GM19328 (cell line): ENCODE results near the gene CCDC60.

Source experiments
- ATAC-seq: cut with Tn5 transposase; IDR thresholded peaks from one replicate; pipeline ENCODE4 v1.9.1; 2021; ENCODE audit warnings: mild to moderate bottlenecking, moderate library complexity; ENCODE audit not compliant: unreplicated experiment

The CCDC60 gene

DNA sequence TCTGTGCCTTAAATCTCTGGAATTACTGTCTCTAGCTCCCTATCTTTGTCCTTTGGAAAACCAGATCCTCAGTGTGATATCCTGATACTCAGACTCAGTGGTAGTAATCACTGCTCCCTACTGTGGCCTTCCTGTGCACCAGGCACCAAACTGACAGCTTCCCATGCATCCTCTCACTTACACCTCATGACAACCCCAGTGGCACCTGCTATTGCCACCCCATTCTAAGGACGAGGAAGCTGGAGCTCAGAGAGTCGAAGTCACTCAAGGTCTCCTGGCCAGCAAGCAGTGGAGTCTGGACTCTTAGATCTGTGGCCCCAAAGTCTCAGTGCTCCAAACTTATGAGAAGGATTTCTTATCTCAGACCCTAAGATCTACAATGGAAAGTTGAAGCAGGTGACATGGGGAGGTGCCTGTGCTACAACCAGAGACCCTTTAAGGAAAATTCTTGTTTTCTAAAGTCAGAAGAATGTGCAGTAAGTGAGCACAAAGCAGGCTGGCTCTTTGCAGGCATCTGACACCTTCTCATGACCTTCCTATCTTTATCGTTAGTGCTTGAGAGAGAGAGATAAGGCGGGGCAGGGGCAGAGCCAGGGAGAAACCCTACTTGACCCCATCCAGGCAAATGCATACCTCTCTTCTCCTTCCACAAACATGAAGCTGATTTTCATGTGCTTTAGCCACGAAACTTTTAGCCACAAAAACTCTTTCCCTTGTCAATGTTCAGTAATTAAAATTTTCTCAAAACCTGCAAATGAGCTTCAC is 47.1 kb downstream of the CCDC60 start:
- no peak for ATAC-seq

DNA sequence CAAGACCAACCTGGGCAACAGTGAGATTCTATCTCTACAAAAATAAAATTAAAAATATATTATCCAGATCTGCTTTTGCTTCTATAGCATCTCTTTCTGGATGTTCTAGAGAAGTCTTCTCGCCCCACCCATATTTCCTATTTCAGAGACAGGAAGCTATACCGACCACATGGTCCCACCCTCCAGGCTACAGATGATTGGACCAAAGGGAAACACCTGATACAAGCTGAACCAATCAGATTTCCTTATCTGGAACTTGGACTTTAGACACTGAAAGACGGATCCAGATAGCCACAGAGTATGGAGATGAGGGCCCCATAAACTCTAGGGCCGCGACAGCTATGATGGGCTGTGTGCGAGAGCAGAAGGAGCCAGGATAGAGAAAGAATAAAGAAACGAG is 48.7 kb downstream of the CCDC60 start:
- ATAC-seq = no peak

DNA sequence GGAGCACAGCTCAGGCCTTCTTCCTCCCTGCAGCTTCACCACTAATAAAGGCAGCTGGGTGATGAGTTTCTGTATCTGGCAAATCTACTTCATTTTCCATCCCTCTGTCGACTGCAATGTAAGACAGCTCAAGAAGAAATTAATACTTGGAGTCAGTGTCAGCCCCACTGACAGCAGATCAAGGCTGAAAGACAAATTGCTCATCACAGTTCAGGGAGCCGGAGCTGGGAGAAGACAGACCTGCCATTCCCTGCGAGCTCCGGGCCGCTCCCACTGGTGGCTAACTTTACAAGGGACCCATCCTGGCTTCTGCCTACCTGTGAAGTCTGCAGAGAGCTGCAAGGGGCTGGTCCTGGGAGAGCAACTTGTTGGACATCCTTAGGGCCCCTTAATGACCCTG is 49.8 kb downstream of the CCDC60 start:
- ATAC-seq = no peak

DNA sequence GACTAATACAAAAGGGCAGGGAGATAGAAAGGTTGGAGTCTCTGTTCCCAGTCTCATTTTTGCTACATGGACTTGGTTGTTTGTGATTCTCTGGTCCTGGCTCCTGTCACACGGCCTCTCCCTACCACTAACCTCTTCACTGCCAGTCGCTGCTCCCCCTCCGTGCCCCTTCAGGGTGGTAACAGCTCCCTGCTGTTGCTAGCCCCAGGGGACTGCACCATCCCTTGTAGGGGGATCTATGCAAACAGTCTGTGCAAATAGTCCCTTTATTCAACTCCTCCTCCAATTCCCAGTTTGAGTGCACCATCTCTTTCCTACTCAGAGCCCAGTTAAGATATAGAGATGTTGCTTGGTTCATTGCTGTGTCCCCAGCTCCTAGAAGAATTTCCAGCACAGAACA is 51.1 kb downstream of the CCDC60 start:
- ATAC-seq = no peak

DNA sequence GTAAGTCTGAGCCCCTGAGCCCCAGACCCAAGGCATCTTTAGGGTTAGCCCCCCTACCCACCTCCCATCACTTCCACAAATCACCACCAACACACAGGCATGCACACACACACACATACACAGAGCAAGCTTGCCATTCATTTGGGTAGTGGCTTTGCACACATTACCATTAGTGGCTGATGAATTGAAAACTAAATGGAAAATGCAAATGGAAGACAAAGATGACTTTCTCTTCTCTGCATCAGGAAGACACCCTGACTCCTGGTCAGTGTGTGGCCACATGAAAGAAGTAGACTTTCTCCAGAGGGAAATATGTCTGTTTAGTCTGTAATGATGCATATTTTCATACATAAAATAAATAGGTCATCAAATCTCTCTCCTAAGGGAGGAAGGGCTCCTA is 55.2 kb downstream of the CCDC60 start:
- no peak for ATAC-seq

DNA sequence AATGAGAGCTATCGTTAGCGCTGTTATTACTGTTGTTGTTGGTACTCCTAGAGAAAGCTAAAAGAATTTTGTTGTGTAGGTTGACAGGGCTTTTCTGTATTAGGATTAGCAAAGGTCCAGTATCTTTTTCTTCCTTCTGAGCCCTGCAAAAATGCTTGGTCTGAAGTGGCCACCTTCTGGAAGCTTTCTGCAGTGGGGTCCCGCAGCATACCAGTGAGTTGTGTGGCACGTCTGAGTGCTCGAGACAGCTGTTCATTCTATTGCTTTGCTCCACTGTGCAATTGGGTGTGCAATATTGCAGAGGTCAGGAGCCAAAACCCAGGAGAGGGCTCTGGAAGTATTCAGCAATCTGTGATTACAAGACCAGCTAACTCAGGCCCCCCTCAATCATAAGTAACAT is 57.1 kb downstream of the CCDC60 start:
- ATAC-seq = no peak

DNA sequence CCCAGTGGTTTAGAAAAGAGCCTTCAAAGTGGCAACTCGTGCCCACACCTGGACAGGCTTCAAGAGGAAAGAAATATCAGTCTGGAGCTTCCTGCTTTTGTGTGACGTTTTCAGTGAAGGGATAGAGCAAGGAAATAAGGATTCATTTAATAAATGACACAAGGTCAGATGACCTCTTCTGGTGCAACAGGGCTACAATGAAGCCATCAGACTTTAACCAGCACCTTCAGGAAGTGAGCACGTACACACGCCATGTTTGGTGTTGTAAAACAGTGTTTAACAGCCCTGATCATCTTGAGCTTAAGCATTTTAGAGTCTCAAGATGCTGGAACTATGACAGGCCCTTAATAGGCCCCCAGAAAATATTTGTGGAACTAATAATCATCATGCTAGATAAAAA is 59.1 kb downstream of the CCDC60 start:
- no peak for ATAC-seq

DNA sequence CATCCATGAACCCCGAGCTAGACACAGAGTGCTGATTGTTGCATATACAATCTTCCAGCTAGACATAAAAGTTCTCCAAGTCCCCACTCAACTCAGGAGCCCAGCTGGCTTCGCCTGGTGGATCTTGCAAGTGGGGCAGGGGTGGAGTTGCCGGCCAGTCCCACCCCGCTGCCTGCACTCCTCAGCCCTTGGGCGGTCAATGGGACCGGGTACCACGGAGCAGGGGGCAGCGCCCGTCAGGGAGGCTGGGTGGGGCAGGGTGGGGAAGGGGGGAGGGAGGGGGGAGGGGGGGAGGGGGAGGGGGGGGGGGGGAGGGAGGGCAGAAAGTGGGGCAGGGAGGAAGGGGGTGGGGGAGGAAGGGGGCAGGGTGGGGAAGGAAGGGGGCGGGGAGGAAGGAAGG is 63.0 kb downstream of the CCDC60 start:
- no peak for ATAC-seq

DNA sequence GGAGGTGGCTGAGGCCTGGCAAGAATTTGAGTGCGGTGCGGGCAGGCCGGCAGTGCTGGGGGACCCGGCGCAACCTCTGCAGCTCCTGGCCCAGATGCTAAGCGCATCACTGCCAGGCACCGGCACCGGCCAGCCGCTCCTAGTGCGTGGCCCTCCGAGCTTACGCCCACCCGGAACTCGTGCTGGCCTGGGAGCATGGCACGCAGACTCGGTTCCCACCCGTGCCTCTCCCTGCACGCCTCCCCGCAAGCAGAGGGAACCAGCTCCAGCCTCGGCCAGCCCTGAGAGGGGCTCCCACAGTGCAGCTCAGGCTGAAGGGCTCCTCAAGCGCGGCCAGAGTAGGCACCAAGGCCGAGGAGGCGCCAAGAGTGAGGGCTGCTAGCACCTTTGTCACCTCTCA is 63.7 kb downstream of the CCDC60 start:
- ATAC-seq = no peak

DNA sequence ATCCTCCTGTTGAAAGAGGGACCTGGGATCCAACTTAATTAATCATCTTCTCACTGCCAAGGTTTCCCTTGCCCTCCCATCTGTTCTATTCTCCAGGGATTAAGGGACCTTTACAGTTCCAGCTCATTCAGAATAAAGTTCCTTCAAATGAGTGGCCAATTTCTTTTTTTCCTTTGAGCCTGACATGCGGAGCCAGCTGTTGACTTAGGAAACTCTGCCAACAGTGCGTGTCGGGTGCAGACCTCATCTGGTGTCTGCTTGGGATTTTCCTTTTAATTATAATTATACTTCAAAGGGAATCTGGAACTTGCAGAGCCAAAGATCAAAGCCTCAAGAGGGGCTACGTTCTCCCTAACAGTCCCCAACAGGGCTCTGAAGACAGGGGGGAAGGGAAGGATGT is 64.8 kb downstream of the CCDC60 start:
- no peak for ATAC-seq

DNA sequence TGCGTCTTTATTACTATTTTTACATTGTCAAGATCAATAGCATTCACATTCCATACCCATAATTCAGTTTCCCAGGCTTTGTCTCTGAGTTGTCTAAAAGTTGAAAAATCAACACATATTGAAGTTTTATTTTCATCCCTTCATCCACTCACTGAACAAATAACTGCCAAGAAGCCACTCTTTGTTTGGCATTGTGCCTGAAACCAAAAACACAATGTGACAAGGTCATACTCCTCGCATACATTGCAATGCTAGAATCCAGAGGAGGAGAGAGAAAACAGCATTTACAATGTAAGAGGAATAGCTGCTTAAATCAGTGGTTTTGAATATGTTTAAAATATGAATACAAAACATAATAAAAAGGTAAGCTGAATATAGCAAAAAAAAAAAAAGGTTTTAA is 71.8 kb downstream of the CCDC60 start:
- no peak for ATAC-seq

DNA sequence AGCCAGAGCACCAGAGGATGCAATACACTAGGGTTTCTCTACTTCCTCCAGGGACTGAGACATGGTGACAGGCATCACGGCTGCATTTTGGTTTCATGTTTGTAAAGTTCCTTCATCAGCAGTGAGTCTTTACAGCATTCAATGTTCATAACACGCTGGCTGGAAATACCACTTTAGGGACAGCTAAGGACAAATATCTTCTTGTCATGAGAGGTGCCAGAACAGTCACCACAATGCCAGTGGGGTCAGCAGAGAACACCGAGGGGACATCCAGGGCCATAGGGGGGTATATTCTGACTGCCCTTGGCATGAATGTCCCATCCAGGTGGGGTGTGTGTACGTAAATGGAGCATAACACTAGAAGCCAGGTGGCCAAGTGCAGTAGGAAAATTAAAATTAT is 72.3 kb downstream of the CCDC60 start:
- ATAC-seq = no peak

DNA sequence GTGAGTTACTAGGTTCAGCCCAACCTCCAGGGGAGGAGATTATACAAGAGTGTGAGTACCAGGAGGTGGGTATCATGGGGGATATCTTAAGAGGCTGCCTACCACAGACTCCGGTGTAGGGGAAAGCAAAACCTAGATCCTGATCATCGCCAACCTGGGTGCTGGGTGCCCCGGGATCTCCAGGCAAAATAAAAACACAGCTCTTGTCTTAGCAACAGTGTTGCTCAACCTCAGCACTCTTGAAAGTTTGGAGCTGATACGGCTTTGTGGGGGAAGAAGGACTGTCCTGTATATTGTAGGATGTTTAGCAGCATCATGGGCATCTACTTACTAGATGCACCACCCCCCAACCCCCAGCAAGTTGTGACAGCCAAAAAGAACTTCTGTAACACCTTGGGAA is 74.5 kb downstream of the CCDC60 start:
- ATAC-seq = no peak

DNA sequence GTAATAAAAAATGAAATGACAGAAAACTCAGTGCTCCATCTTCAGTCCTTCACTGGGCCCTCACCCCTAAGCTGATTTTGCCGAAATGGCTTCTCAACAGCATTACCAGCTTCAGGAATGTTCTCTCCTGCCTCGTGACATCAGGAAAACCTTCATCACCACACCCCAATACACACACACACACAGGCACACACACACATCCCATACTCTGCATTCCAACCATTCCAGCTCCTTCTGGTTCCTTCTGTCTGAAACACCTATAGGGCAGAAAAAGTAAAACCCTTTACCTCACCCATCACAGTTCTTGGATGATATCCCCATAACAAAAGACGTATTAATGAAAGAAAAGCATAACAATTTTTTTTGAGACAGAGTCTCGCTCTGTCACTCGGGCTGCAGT is 75.9 kb downstream of the CCDC60 start:
- no peak for ATAC-seq

DNA sequence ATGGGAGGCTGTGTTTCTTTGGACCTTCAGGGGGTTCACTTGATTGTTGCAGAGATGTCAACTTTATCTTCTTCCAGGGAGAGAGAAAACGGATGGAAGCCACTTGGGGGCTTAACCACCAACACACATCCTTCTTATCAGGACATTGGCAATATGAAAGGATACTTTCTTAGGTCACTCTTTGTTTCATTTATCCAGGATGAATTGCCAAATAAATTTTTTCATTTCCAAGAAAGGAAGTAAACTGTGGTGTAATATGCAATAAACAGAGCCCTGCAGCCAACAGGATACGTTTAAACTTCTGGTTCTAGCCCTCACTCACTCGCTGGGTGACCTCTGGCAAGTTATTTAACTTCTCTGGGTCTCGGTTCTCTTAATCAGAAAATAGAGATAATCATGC is 77.8 kb downstream of the CCDC60 start:
- no peak for ATAC-seq

DNA sequence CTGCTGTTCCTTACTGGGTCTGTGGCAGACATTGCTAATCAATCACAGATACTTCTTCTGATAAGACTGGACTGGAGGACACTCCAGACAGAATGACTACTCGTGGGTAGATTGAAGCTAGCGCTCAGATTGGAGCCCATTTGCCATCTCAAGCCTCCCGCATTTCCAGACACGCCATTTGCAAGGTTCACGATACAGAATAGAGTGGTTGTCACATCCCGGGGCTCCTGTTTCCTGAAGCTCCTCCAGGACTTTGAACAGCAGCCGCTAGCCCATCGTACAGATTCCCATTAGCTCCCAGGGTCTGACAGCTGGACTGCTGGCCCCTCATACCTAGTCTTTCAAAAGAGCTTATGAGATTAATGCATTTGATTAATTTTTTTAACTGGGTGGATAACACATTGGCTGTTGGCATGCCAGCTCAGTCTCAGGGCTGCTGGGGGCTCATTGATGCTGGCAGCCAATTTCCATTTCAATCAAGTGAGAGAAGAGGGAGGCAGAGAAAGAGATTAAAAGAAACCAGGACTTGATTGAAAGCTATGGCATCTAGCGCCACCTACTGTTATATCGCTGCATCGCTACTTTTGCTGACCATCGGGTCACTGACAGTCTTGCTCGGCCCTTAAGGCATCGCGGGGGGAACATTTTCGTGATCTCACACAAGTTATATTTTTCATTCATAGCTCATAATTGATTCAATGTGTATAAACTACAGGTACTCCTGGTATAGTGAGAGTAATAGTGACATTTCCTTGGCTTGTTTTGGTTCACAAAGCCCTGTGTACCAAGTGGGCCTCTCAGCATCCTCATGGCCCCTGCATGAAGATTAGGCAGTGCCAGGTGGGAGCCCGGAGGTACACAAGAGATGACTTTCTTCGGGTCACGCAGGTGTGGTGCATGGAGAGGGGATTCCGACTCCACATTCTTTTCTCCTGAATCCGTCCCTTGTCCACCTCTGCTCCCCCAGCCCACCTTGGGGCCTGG is 78.6 kb downstream of the CCDC60 start:
- ATAC-seq = no peak

DNA sequence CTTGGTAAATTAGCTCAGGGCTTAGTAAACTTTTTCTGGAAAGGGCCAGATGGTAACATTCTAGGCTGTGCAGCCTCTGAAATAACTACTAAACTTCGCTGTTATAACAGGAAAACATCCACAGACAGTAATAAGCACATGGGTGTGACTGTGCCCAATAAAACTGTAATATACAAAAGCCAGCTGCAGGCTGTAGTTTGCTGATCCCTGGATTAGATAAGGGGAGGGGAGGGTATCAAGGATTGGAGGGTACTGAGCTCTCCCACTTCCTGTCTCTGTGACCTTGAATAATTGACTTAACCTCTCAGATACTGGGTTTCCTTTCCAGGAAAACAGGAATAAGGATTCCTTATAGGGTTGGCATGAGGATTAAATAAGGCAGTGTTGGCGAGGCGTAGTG is 81.2 kb downstream of the CCDC60 start:
- ATAC-seq = no peak

DNA sequence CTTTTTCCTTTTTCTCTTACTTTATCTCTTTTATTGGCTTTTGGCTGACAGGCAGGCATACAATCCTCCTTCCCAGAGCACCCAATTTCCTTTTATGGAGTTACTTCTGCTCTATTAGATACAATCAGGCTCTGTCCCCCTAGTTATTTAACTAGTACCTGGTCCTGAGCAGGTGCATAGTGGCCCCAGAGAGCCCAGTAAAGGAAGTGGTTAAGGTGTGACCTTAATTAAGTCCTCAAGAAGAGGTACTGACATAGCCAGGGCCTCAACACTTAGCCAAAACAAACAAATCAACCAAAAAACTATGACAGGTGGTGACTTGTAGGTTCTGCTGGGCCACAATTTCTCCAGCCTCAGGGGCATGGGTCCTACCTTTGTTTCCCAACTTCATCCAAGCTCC is 82.9 kb downstream of the CCDC60 start:
- no peak for ATAC-seq

DNA sequence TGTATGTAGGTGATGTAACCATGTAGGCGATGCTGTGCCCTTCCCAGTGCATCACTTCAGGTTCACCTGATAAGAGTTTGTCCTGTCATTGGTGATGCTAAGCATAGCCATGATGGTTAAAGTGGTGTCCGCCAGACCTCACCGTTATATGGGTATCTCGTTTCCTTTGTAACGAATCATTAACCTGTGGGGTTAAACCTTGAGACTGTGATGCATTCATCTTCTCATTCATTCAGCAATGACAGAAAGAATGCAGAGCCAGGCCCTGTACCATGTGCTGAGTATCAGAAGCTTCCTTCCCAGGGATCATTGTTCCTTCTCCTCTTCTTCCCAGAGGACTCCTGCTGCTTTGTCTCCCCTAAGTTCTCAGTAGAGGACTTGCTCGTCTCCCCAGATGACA is 84.9 kb downstream of the CCDC60 start:
- no peak for ATAC-seq

DNA sequence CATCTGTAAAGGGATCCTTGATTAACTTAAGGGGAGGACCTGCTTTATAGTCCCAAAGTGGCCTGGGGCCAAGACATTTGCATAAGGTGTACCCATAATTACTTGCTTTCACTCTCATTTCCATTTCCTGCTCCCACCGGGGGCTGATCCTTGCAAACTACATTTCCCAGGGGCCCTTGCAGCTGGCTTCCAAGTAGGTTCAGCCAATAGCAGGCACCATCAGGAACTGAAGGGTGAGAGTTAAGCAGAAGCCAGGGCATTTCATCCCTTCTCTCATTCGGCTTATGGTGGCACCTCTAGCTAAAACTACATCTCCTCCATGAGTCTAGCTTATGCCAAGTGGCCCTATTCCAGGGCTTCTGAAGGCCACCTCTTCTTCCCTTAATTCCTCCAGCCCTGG is 88.8 kb downstream of the CCDC60 start:
- no peak for ATAC-seq

DNA sequence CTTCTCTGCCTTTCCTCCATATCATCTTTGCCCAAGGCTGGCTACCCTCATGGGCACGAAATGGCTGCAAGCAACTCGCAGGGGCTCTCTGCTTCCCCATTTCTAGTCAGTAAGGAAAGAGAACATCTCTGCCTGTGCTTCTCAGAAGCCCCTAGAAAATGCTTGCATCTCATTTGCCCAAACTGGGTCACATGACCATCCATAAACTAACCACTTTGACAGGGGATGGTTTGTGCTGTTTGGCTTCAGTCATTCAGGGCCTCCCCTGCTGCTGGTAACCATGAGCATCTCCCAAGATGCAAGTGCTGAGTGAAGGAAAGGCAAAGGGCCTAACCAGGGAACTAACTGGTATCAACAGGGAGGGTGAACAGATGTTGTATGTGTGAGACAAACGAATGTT is 91.1 kb downstream of the CCDC60 start:
- ATAC-seq = no peak

DNA sequence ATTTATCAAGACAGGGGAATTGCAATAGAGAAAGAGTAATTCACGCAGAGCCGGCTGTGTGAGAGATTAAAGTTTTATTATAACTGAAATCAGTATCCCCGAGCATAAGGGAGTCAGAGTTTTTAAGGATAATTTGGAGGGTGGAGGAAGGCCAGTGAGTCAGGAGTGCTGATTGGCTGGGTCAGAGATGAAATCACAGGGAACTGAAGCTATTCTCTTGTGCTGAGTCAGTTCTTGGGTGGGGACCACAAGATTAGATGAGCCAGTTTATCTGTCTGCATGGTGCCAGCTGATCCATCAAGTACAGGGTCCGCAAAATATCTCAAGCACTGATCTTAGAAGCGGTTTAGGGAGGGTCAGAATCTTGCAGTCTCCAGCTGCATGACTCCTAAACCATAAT is 96.6 kb downstream of the CCDC60 start:
- no peak for ATAC-seq
